Fibroblast of the aortic adventitia (primary cell): ENCODE measurements around the gene ZNF566. TPM values are rescaled to one million over a fixed set of nuclear protein-coding genes. Genes with fewer than 3 reads are reported as not detected.

Experiments
- DNase-seq: peaks from one replicate; pipeline ENCODE4 v3.0.0-alpha.2; 2010; ENCODE audit warnings: low read depth
- H3K4me3 ChIP-seq: 2 replicates; pipeline ENCODE4 v1.5.1; 2011; ENCODE audit warnings: low read depth, mild to moderate bottlenecking, control low read depth, low read length, moderate library complexity
- CTCF ChIP-seq: IDR thresholded peaks from 2 replicates; pipeline ENCODE4 v1.5.1; 2011; ENCODE audit warnings: mild to moderate bottlenecking, low read length, control low read depth, inconsistent platforms; ENCODE audit not compliant: insufficient read depth
- total RNA-seq: library from RNA; depleted of rRNA; stranded (reverse); fragments of >200 nt; gene quantifications from 2 replicates; pipeline ENCODE4 v1.2.3, GENCODE V29; 2012; ENCODE audit warnings: low replicate concordance

Gene ZNF566
- 11.6 TPM in 2 replicates for total RNA-seq

DNA sequence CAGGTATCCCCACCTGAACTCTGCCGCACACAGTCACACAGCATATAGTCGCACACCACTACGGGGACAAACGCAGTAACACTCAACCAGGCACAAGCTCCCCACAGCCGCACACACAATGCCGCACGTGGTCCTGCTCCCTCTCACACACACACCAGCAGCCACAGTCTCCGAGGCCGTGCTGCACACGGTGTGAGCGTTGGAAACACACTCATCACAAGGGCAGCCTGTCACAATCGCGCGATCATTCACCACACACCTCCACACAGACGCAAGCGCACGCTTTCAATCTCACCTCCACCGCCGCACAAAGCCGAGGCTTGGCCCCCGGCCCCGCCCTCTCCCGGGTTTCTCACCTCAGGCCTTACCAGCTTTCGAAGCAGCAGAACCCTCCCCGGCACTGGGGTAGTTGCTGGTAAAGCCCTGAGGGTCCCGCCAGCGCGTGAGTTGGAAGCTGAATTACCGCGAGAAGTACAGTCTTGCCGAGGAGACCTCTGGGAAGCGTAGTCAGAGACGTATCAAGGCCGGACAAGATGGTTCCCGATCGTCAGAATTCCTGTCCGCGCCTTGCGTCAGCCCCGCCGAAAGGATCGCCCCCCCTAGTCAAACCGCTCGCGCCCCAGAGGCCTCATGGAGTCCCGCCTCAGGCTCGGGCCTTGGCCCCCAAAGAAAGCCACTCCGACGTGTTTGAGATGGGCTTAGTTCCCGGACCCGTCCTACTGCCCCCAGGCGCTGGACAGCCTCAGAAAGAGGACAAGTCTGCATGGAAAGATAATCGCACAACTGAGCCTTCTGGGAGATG lies at the start of gene ZNF566:
TSS of gene ZNF566 (minus strand) at position 444 of the 802 bp plus-strand sequence. CDS start 13,004 bp downstream, outside the sequence.
- DNase-seq: peak; percentile 98
- peak within 1 kb of the TSS; percentile 100 for H3K4me3 ChIP-seq
- peak; percentile 19 for TF ChIP-seq CTCF

GRCh38 chr19:36528921-36529518 lies 39.7 kb upstream of the ZNF566 start:
- no peak for DNase-seq
- peak overlapping the region; percentile 99 for H3K4me3 ChIP-seq
- TF ChIP-seq CTCF: no peak

- H3K4me3 ChIP-seq: peak within 1 kb of the TSS; percentile 99
- DNase-seq: peak; percentile 98
- no peak for TF ChIP-seq CTCF
These were observed 39.0 kb upstream of the ZNF566 start, which contains the start of gene ZNF260 for GRCh38 chr19:36528194-36528920. TSS of gene ZNF260 (minus strand) at chr19:36528271. CDS start at chr19:36515238, 13,033 bp downstream.

GRCh38 chr19:36527873-36528193 lies 38.5 kb upstream of the ZNF566 start:
- peak overlapping the region; percentile 99 for H3K4me3 ChIP-seq
- no peak for DNase-seq
- TF ChIP-seq CTCF: no peak

DNA sequence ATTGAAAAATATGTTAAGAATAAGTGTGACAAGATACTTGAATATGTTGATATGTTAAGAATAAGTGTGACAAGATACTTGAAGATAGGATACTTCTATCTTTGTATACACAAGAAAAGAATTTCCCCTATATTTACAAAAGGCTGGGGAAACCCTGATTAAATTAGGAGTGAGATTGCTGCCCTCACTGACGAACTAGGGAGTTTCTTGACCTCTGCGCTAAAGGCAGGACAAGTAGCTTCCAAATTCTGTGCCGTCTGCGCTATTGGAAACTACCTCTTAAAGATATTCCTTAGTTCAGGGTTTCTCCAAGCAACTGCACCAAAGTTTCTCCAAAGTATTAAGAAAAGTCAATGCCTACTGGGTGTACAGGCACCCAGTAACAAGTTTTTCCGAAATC lies 38.0 kb upstream of the ZNF566 start:
- peak; percentile 24 for DNase-seq
- peak overlapping the region; percentile 99 for H3K4me3 ChIP-seq
- TF ChIP-seq CTCF: no peak

- DNase-seq: no peak
- TF ChIP-seq CTCF: no peak
- no peak overlapping the region for H3K4me3 ChIP-seq
These were observed 37.2 kb upstream of the ZNF566 start for GRCh38 chr19:36526581-36526980.
